A549 (cell line): Measurements from ENCODE around the gene ZNF354C. TPM values are rescaled to one million over a fixed set of nuclear protein-coding genes. Genes with fewer than 3 reads are reported as not detected.

Experiments
- ATAC-seq, 2 experiments: fragments of 200-7000 bp in 1 of 2; fragments of >200 bp in 1 of 2; cut with Nextera tagmentation in 1 of 2; cut with Tn5 transposase in 1 of 2; 3 replicates each; pipeline versions ENCODE4 v1.8.0 to v1.9.1; 2018 to 2020; ENCODE audit warnings: mild to moderate bottlenecking in 1 of 2, moderate library complexity in 1 of 2
- CTCF ChIA-PET: fragments of 300-600 bp; sonication (Branson Sonifier 250); formaldehyde crosslinking; extraction: SDS; loops from one replicate; lab custom pipeline; 2021; ENCODE audit warnings: antibody characterized with exemption, inconsistent platforms; lab: Yijun Ruan, JAX
- POLR2A ChIA-PET: fragments of 350-600 bp; formaldehyde crosslinking; extraction: SDS; loops from one replicate; lab custom pipeline; 2021; ENCODE audit warnings: antibody characterized with exemption, inconsistent platforms; lab: Yijun Ruan, JAX
- DNase-seq, 2 experiments: peaks; one replicate each; pipeline versions ENCODE4 v3.0.0 to v3.0.0-alpha.2; 2011 to 2016; ENCODE audit warnings: low read depth in 1 of 2, low spot score in 1 of 2
- FAIRE-seq: peaks from 2 replicates; lab custom pipeline; 2011; peaks lifted over from hg19 to GRCh38; lab: Jason Lieb, UNC
- H3K27ac ChIP-seq, 2 experiments: fragments of >200 bp; sonication (Bioruptor Twin); formaldehyde crosslinking; 3 replicates each; pipeline ENCODE4 v1.5.1; 2016 to 2017
- H3K4me1 ChIP-seq: fragments of >200 bp; sonication (Bioruptor Twin); formaldehyde crosslinking; 3 replicates; pipeline ENCODE4 v1.6.1; 2016
- H3K4me2 ChIP-seq: fragments of >200 bp; sonication (Bioruptor Twin); formaldehyde crosslinking; 3 replicates; pipeline ENCODE4 v1.6.1; 2016
- H3K4me3 ChIP-seq: fragments of >200 bp; sonication (Bioruptor Twin); formaldehyde crosslinking; 3 replicates; pipeline ENCODE4 v1.5.1; 2016
- H3K9me3 ChIP-seq: fragments of >200 bp; sonication (Bioruptor Twin); formaldehyde crosslinking; 3 replicates; pipeline ENCODE4 v1.6.1; 2016
- ATOH8 ChIP-seq: fragments of 250-450 bp; sonication (Bioruptor Pico); IDR thresholded peaks from 2 replicates; pipeline ENCODE4 v1.5.0; 2020; ENCODE audit warnings: low read depth, mild to moderate bottlenecking, moderate library complexity
- BHLHE40 ChIP-seq: IDR thresholded peaks from 2 replicates; pipeline ENCODE4 v1.6.1; 2012; ENCODE audit warnings: low read depth, low read length, inconsistent platforms
- CBX2 ChIP-seq: fragments of 200-600 bp; sonication (generic); IDR thresholded peaks from 2 replicates; pipeline ENCODE4 v1.6.1; 2016; ENCODE audit warnings: low read depth, mild to moderate bottlenecking, borderline replicate concordance
- CTCF ChIP-seq: fragments of >200 bp; sonication (Bioruptor Twin); formaldehyde crosslinking; IDR thresholded peaks from 3 replicates; pipeline ENCODE4 v1.5.1; 2016
- ELK1 ChIP-seq: fragments of 150-350 bp; IDR thresholded peaks from 2 replicates; pipeline ENCODE4 v1.6.1; 2014; ENCODE audit warnings: low read depth, mild to moderate bottlenecking, low read length
- FOXS1 ChIP-seq: fragments of 250-450 bp; sonication (Bioruptor Pico); IDR thresholded peaks from 2 replicates; pipeline ENCODE4 v1.5.0; 2020; ENCODE audit warnings: mild to moderate bottlenecking, moderate library complexity
- HMGXB4 ChIP-seq: fragments of 250-450 bp; sonication (Bioruptor Pico); IDR thresholded peaks from 2 replicates; pipeline ENCODE4 v1.5.0; 2021; ENCODE audit warnings: mild to moderate bottlenecking, moderate library complexity, borderline replicate concordance
- HOXA7 ChIP-seq: fragments of 250-450 bp; sonication (Bioruptor Pico); IDR thresholded peaks from 2 replicates; pipeline ENCODE4 v1.5.0; 2020; ENCODE audit warnings: mild to moderate bottlenecking, moderate library complexity
- MYC ChIP-seq: IDR thresholded peaks from 2 replicates; pipeline ENCODE4 v1.6.1; 2012; ENCODE audit warnings: mild to moderate bottlenecking, inconsistent platforms, low read length, improper control_type of control experiment, borderline replicate concordance
- SMC3 ChIP-seq: fragments of >200 bp; sonication (Bioruptor Twin); formaldehyde crosslinking; IDR thresholded peaks from 3 replicates; pipeline ENCODE4 v1.6.1; 2018; ENCODE audit warnings: inconsistent platforms
- TFCP2L1 ChIP-seq: fragments of 250-450 bp; sonication (Bioruptor Pico); IDR thresholded peaks from 2 replicates; pipeline ENCODE4 v1.5.0; 2021; ENCODE audit warnings: mild to moderate bottlenecking
- WGBS: methylation state at CpG from one replicate; pipeline ENCODE4 v1.1.6; 2017; ENCODE audit errors: missing lambda C conversion rate; 5-methylcytosine and 5-hydroxymethylcytosine counted together
- polyA plus RNA-seq, 4 experiments: library from polyadenylated mRNA; depleted of rRNA in 3 of 4; stranded (reverse); fragments of >200 nt; fragmentation: RNase III in 1 of 4; extraction: RNeasy Plus Mini Kit Qiagen cat#74134 plus additional on column Dnase treatment in 1 of 4; gene quantifications; 2 replicates in 3 of 4; 3 replicates in 1 of 4; pipeline ENCODE4 v1.2.3, GENCODE V29; 2011 to 2017

The ZNF354C gene
- polyA plus RNA-seq, 2 of the 4 experiments (the other 2 are of a cell fraction): 1.7 to 2.3 TPM

GRCh38 chr5:179118338-179118737 is 58.2 kb downstream of the ZNF354C start:
- no peak overlapping the region for H3K27ac ChIP-seq
- WGBS: 33% methylated on average over 4 of the region's 4 CpGs
- DNase-seq: no peak
- no peaks in the 10 kb centered on the region for H3K4me1 ChIP-seq
- CTCF ChIA-PET: no interaction called here
- POLR2A ChIA-PET: no interaction called here
- H3K9me3 ChIP-seq: peaks cover 17% of the 10 kb centered on the region; the same call in 2 of the 3 replicates
- FAIRE-seq: no peak
- TF ChIP-seq SMC3 (no peak), HOXA7 (CRISPR knock-in tag) (no peak), HMGXB4 (CRISPR knock-in tag) (no peak), MYC (no peak), CTCF (no peak), ELK1 (no peak), CBX2 (no peak)
- H3K4me2 ChIP-seq: no peak overlapping the region
- ATAC-seq: no peak
- no peak overlapping the region for H3K4me3 ChIP-seq

- 23% methylated on average over 10 of the region's 10 CpGs for WGBS
Measured at GRCh38 chr5:179118756-179119414, 58.7 kb downstream of the ZNF354C start.

More at GRCh38 chr5:179118756-179119414, 58.7 kb downstream of the ZNF354C start:
- peaks cover 18% of the 10 kb centered on the region; the same call in 2 of the 3 replicates for H3K9me3 ChIP-seq
- no peak for DNase-seq
- ATAC-seq: no peak
- no peak for FAIRE-seq
- no peak overlapping the region for H3K27ac ChIP-seq
- H3K4me1 ChIP-seq: no peaks in the 10 kb centered on the region
- no peak overlapping the region for H3K4me2 ChIP-seq
- CTCF ChIA-PET: no interaction called here
- H3K4me3 ChIP-seq: no peak overlapping the region
- TF ChIP-seq SMC3 (no peak), TFCP2L1 (CRISPR knock-in tag) (no peak), CTCF (no peak), BHLHE40 (no peak), FOXS1 (no peak), ATOH8 (CRISPR knock-in tag) (no peak)
- POLR2A ChIA-PET: no interaction called here
